Right lobe of liver (tissue), 6 donors: ENCODE results near the gene CNIH3. TPM values are rescaled to one million over a fixed set of nuclear protein-coding genes. Genes with fewer than 3 reads are reported as not detected.

Source experiments
- ATAC-seq, 4 donors: fragments of 200-7000 bp; cut with Tn5 transposase; one replicate each; pipeline ENCODE4 v1.9.1; 2020; ENCODE audit warnings: mild to moderate bottlenecking in 4 of 4, moderate library complexity in 4 of 4
- DNase-seq, 3 donors: peaks; one replicate each; pipeline ENCODE4 v3.0.0-alpha.2; 2020
- H3K27ac ChIP-seq, 3 donors: fragments of 200-600 bp; one replicate each; pipeline ENCODE4 v1.8.0; 2022
- H3K27me3 ChIP-seq, 2 donors: fragments of 200-600 bp; one replicate each; pipeline ENCODE4 v1.8.0; 2022
- H3K36me3 ChIP-seq, 4 donors: fragments of 200-600 bp; sonication (generic) in 1 of 4; one replicate each; pipeline versions ENCODE4 v1.5.1 to v1.8.0; 2017 to 2022; ENCODE audit warnings: control low read depth in 1 of 4
- H3K4me1 ChIP-seq, 4 donors: fragments of 200-600 bp; sonication (generic) in 1 of 4; one replicate each; pipeline versions ENCODE4 v1.5.1 to v1.8.0; 2017 to 2022; ENCODE audit warnings: control low read depth in 1 of 4
- H3K4me3 ChIP-seq, 3 donors: fragments of 200-600 bp; one replicate each; pipeline ENCODE4 v1.8.0; 2022
- H3K9me3 ChIP-seq, 4 donors: fragments of 200-600 bp; sonication (generic) in 1 of 4; one replicate each; pipeline versions ENCODE4 v1.5.1 to v1.8.0; 2017 to 2022; ENCODE audit warnings: control low read depth in 1 of 4
- CTCF ChIP-seq, 4 donors: fragments of 200-600 bp in 3 of 4; fragments of 450-650 bp in 1 of 4; IDR thresholded peaks; one replicate each; pipeline versions ENCODE4 v1.5.1 to v1.8.0; 2016 to 2022; ENCODE audit warnings: antibody characterized with exemption in 4 of 4, mild to moderate bottlenecking in 2 of 4
- POLR2A ChIP-seq: fragments of 450-650 bp; IDR thresholded peaks from one replicate; pipeline ENCODE4 v1.6.1; 2017; ENCODE audit warnings: antibody characterized with exemption, mild to moderate bottlenecking
- WGBS: methylation state at CpG from one replicate; pipeline ENCODE4 v1.1.6; 2018; ENCODE audit warnings: low coverage, low lambda C conversion rate; ENCODE audit not compliant: insufficient coverage; ENCODE audit errors: missing lambda C conversion rate; 5-methylcytosine and 5-hydroxymethylcytosine counted together
- intact Hi-C, 2 donors: fragments of 100-400 bp; cut with DNase I; formaldehyde crosslinking; loops; one replicate each; pipeline versions ENCODE4 v1.11.2 to v1.14.1; 2022
- total RNA-seq, 6 experiments: library from RNA; depleted of rRNA in 2 of 6; stranded (reverse); fragments of >200 nt in 2 of 6; fragmentation: NEBNext Ultra II Directional in 3 of 6; extraction: Animal tissue kit (Norgen Biotek cat#: 25700) in 3 of 6; gene quantifications; one replicate each; pipeline versions ENCODE4 v1.1.0 to v1.2.4, GENCODE V29; 2016 to 2023
- donor health status: DM: no; HTN: yes; CAD: no.
- donor health status: DM: no; HTN: no; CAD: no.
- donor health status: DM: no; HTN: no; CAD: no.
- donor health status: DM: no; HTN: yes; CAD: no.
- donor health status: DM: no; HTN: yes; CAD: no.

Gene CNIH3
- total RNA-seq, 6 experiments from 2014 or later = 0.12 to 1.6 (median 0.55) TPM

GRCh38 chr1:224739303-224739996 is 123.3 kb downstream of the CNIH3 start:
- WGBS = 93% methylated on average over 10 of the region's 12 CpGs
- Histone ChIP-seq H3K4me3 (no peak overlapping the region), H3K27ac (no peak overlapping the region), H3K4me1 (no peaks in the 10 kb centered on the region), H3K9me3 (no peaks in the 10 kb centered on the region), H3K27me3 (no peaks in the 10 kb centered on the region), H3K36me3 (no peaks in the 10 kb centered on the region)
- TF ChIP-seq CTCF (IDR thresholded peaks at IDR 0.05) (no peak), POLR2A (no peak)
- DNase-seq = no peak
- intact Hi-C loops = no loop called here
- ATAC-seq = no peak

GRCh38 chr1:224739997-224740684 is 124.0 kb downstream of the CNIH3 start:
- no peak for DNase-seq
- no peaks in the 10 kb centered on the region for H3K36me3 ChIP-seq
- 67% methylated on average over 7 of the region's 7 CpGs for WGBS
- no peak overlapping the region for H3K4me3 ChIP-seq
- intact Hi-C loops = no loop called here
- TF ChIP-seq CTCF (IDR thresholded peaks at IDR 0.05) = no peak
- TF ChIP-seq POLR2A = no peak
- no peaks in the 10 kb centered on the region for H3K27me3 ChIP-seq
- ATAC-seq = no peak
- H3K27ac ChIP-seq = no peak overlapping the region
- H3K9me3 ChIP-seq = no peaks in the 10 kb centered on the region
- H3K4me1 ChIP-seq = no peaks in the 10 kb centered on the region

DNA sequence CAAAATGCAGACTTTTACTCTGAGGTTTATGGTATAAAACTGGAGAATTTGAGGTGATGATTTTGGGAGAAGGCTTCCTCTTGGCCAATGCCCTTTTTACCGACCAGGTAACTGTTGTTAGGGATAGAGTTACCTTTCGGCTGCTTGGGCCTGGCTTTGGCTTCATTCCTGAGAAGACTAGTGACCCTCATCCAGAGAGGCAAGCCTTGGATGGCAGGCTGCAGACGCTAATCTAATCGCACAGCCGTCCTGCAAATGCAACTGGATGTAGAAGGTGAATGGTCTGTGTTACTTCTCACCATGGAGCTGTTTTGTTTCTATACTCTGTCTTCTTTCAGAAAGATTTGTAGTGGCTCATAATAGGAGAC is 124.6 kb downstream of the CNIH3 start:
- no peaks in the 10 kb centered on the region for H3K4me1 ChIP-seq
- no peaks in the 10 kb centered on the region for H3K27me3 ChIP-seq
- ATAC-seq (no peak), DNase-seq (no peak)
- no peak overlapping the region for H3K27ac ChIP-seq
- TF ChIP-seq CTCF (IDR thresholded peaks at IDR 0.05) = no peak
- no peak for TF ChIP-seq POLR2A
- H3K4me3 ChIP-seq = no peak overlapping the region
- H3K9me3 ChIP-seq = no peaks in the 10 kb centered on the region
- intact Hi-C loops = no loop called here
- 86% methylated on average over 4 of the region's 5 CpGs for WGBS
- no peaks in the 10 kb centered on the region for H3K36me3 ChIP-seq

DNA sequence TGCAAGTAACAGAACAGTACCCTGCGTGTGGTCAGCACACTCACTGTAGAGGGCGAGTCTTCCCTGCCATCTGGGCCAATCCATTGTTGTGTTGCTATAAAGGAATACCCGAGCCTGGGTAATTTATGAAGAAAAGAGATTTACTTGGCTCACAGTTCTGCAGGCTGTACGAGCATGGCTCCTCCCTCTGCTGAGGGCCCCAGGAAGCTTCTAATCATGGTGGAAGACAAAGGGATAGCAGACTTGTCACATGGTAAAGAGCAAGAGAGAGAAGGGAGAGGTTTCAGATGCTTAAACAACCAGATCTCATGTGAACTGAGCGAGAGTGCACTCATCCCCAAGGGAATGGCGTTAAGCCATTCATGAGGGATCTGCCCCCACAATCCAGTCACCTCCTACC is 126.2 kb downstream of the CNIH3 start:
- H3K9me3 ChIP-seq = no peaks in the 10 kb centered on the region
- 88% methylated on average over 4 of the region's 6 CpGs for WGBS
- no peaks in the 10 kb centered on the region for H3K4me1 ChIP-seq
- no peak overlapping the region for H3K27ac ChIP-seq
- no peaks in the 10 kb centered on the region for H3K36me3 ChIP-seq
- DNase-seq (no peak), ATAC-seq (no peak)
- H3K4me3 ChIP-seq = no peak overlapping the region
- TF ChIP-seq POLR2A = no peak
- H3K27me3 ChIP-seq = no peaks in the 10 kb centered on the region
- intact Hi-C loops = no loop called here

GRCh38 chr1:224743608-224744164 is 127.6 kb downstream of the CNIH3 start:
- H3K4me1 ChIP-seq = no peaks in the 10 kb centered on the region
- H3K27me3 ChIP-seq = no peaks in the 10 kb centered on the region
- H3K36me3 ChIP-seq = no peaks in the 10 kb centered on the region
- 49% methylated on average over 6 of the region's 9 CpGs for WGBS
- no peak overlapping the region for H3K27ac ChIP-seq
- no peak for TF ChIP-seq CTCF (IDR thresholded peaks at IDR 0.05)
- TF ChIP-seq POLR2A = no peak
- no peak for ATAC-seq
- no peak overlapping the region for H3K4me3 ChIP-seq
- DNase-seq = no peak
- H3K9me3 ChIP-seq = no peaks in the 10 kb centered on the region
- intact Hi-C loops = no loop called here
